Measurements from ENCODE around the gene NPIPB12.
"Not testable (repeated sequence)": the region's sequence is repeated elsewhere in the genome, so short reads cannot be mapped to it uniquely, and the experiment has no call there.

- not testable (repeated sequence) for TF ChIP-seq RAD21 (CRISPR knock-in tag; conservative IDR thresholded peaks at IDR 0.05 in 1 of 2, IDR thresholded peaks at IDR 0.05 in 1 of 2); EP300 (IDR thresholded peaks at IDR 0.05; ENCODE audit: low read length); NFIC (IDR thresholded peaks at IDR 0.05); SREBF1 (IDR thresholded peaks at IDR 0.05; ENCODE audit: borderline replicate concordance, low read depth, low read length); HLTF (IDR thresholded peaks at IDR 0.05)
Observed at GRCh38 chr16:29469660-29470059, 36.5 kb downstream of the NPIPB12 start.

Data from K562 (cell line).